K562 (cell line): ENCODE data around the gene PBX2. TPM values are rescaled to one million over a fixed set of nuclear protein-coding genes. Genes with fewer than 3 reads are reported as not detected.

ENCODE experiments used
- CREB3L1 ChIP-seq: fragments of 450-650 bp; IDR thresholded peaks from 2 replicates; pipeline ENCODE4 v1.6.1; 2014; ENCODE audit warnings: low read depth, mild to moderate bottlenecking, moderate library complexity, borderline replicate concordance
- ESRRA ChIP-seq: fragments of 450-650 bp; IDR thresholded peaks from 2 replicates; pipeline ENCODE4 v1.6.1; 2014; ENCODE audit warnings: low read depth, mild to moderate bottlenecking, moderate library complexity, borderline replicate concordance
- GABPA ChIP-seq: fragments of 200-800 bp; sonication (Bioruptor generic); conservative IDR thresholded peaks from 2 replicates; pipeline ENCODE4 v1.6.1; 2016; ENCODE audit warnings: low read depth, missing genetic modification characterization, missing compliant biosample characterization
- GABPB1 ChIP-seq: sonication (generic); formaldehyde crosslinking; IDR thresholded peaks from 2 replicates; pipeline ENCODE4 v1.8.0; 2022; ENCODE audit warnings: mild to moderate bottlenecking, missing genetic modification reagents
- HDGF ChIP-seq: fragments of 450-650 bp; IDR thresholded peaks from 2 replicates; pipeline ENCODE4 v1.6.1; 2016
- HNRNPH1 ChIP-seq: fragments of 200-400 bp; formaldehyde crosslinking; optimal IDR thresholded peaks from 2 replicates; pipeline ENCODE3; 2017; ENCODE audit warnings: low read depth, mild to moderate bottlenecking, low read length, moderate library complexity
- LCOR ChIP-seq: sonication (generic); formaldehyde crosslinking; IDR thresholded peaks from 2 replicates; pipeline ENCODE4 v1.8.0; 2022; ENCODE audit warnings: mild to moderate bottlenecking, missing genetic modification reagents
- MXI1 ChIP-seq: IDR thresholded peaks from 2 replicates; pipeline ENCODE4 v1.6.1; 2011; ENCODE audit warnings: low read depth, mild to moderate bottlenecking, improper control_type of control experiment, low read length
- MYC ChIP-seq, 2 experiments: fragments of 250-450 bp in 1 of 2; sonication (Bioruptor Pico) in 1 of 2; IDR thresholded peaks; 2 replicates each; pipeline versions ENCODE4 v1.5.1 to v1.6.1; 2012 to 2021; ENCODE audit warnings: low read depth in 2 of 2, borderline replicate concordance in 1 of 2, improper control_type of control experiment in 1 of 2, low read length in 1 of 2, mild to moderate bottlenecking in 1 of 2, moderate library complexity in 1 of 2
- NFYB ChIP-seq: IDR thresholded peaks from 2 replicates; pipeline ENCODE4 v1.6.1; 2011; ENCODE audit warnings: mild to moderate bottlenecking, moderate library complexity; ENCODE audit not compliant: insufficient read length; ENCODE audit errors: extremely low read depth
- NR2C1 ChIP-seq, 2 experiments: fragments of 450-650 bp; IDR thresholded peaks; 2 replicates each; pipeline ENCODE4 v1.6.1; 2017; ENCODE audit warnings: mild to moderate bottlenecking in 2 of 2, antibody characterized with exemption in 1 of 2, inconsistent platforms in 1 of 2, missing compliant biosample characterization in 1 of 2, missing genetic modification characterization in 1 of 2
- OTX1 ChIP-seq: fragments of 450-650 bp; formaldehyde crosslinking; IDR thresholded peaks from 2 replicates; pipeline ENCODE4 v1.4.0; 2022; ENCODE audit warnings: mild to moderate bottlenecking
- PCBP1 ChIP-seq: fragments of 200-400 bp; formaldehyde crosslinking; IDR thresholded peaks from 2 replicates; pipeline ENCODE4 v1.6.1; 2018; ENCODE audit warnings: mild to moderate bottlenecking, low read depth, low read length; ENCODE audit not compliant: poor library complexity, severe bottlenecking
- POLR2B ChIP-seq: fragments of 450-650 bp; IDR thresholded peaks from 2 replicates; pipeline ENCODE4 v1.6.1; 2018; ENCODE audit warnings: low read depth; ENCODE audit not compliant: partially characterized antibody
- PTTG1 ChIP-seq: fragments of 450-650 bp; IDR thresholded peaks from 2 replicates; pipeline ENCODE4 v1.6.1; 2016; ENCODE audit warnings: low read depth, mild to moderate bottlenecking, missing genetic modification characterization, missing compliant biosample characterization
- RBM17 ChIP-seq: fragments of 200-400 bp; formaldehyde crosslinking; IDR thresholded peaks from 2 replicates; pipeline ENCODE4 v1.6.1; 2017; ENCODE audit warnings: low read depth, mild to moderate bottlenecking, low read length, borderline replicate concordance
- TCF3 ChIP-seq: sonication (generic); formaldehyde crosslinking; IDR thresholded peaks from 2 replicates; pipeline ENCODE4 v1.4.0; 2020; ENCODE audit warnings: mild to moderate bottlenecking, missing genetic modification reagents
- TFAM ChIP-seq: fragments of 250-450 bp; sonication (Bioruptor Pico); conservative IDR thresholded peaks from 2 replicates; pipeline ENCODE4 v1.5.0; 2021; ENCODE audit warnings: mild to moderate bottlenecking, moderate library complexity
- THAP12 ChIP-seq: fragments of 250-450 bp; sonication (Bioruptor Pico); IDR thresholded peaks from 2 replicates; pipeline ENCODE4 v1.9.0; 2021; ENCODE audit warnings: mild to moderate bottlenecking, inconsistent platforms
- ZNF253 ChIP-seq: fragments of 250-450 bp; sonication (Bioruptor Pico); conservative IDR thresholded peaks from 2 replicates; pipeline ENCODE4 v1.6.1; 2021; ENCODE audit warnings: mild to moderate bottlenecking
- ZNF263 ChIP-seq: sonication (generic); formaldehyde crosslinking; IDR thresholded peaks from 2 replicates; pipeline ENCODE4 v1.8.0; 2022; ENCODE audit warnings: mild to moderate bottlenecking, missing genetic modification reagents, borderline replicate concordance
- ZNF311 ChIP-seq: fragments of 250-450 bp; sonication (Bioruptor Pico); IDR thresholded peaks from 2 replicates; pipeline ENCODE4 v1.4.0; 2020; ENCODE audit warnings: mild to moderate bottlenecking, moderate library complexity
- ZNF584 ChIP-seq: fragments of 200-800 bp; sonication (Bioruptor generic); IDR thresholded peaks from 2 replicates; pipeline ENCODE4 v1.6.1; 2016; ENCODE audit warnings: low read depth, mild to moderate bottlenecking, missing genetic modification characterization, missing compliant biosample characterization
- ZNF717 ChIP-seq: fragments of 250-450 bp; sonication (Bioruptor Pico); IDR thresholded peaks from 2 replicates; pipeline ENCODE4 v1.5.0; 2021
- polyA plus RNA-seq, 8 experiments: library from polyadenylated mRNA; depleted of rRNA in 4 of 8; stranded (reverse) in 5 of 8; unstranded in 3 of 8; fragments of >200 nt; fragmentation: Nextera tagmentation in 2 of 8; fragmentation: Illumina TruSeq in 1 of 8; extraction: Ambion mirVana in 2 of 8; extraction: Trizol in 1 of 8; gene quantifications; 2 replicates each; pipeline versions ENCODE4 v1.2.1 to v1.2.3, GENCODE V29; 2011 to 2014; ENCODE audit warnings: inconsistent platforms in 1 of 8, missing spikeins in 1 of 8
- total RNA-seq, 7 experiments: library from RNA; depleted of rRNA in 6 of 7; stranded (reverse); fragments of >200 nt in 6 of 7; fragmentation: Illumina TruSeq in 2 of 7; extraction: Trizol in 2 of 7; gene quantifications; 2 replicates each; pipeline versions ENCODE4 v1.2.1 to v1.2.3, GENCODE V29; 2011 to 2021; ENCODE audit warnings: low replicate concordance in 1 of 7

The PBX2 gene
- total and polyA plus RNA-seq, 9 of the 15 experiments (the other 6 are each of a cell fraction or from before 2014, with no cell fraction given) = 1.9 to 134 (median 62.5) TPM

GRCh38 chr6:32154514-32155161 lies 35.4 kb downstream of the PBX2 start (continued):
- TF ChIP-seq TCF3 (CRISPR knock-in tag) (peak; percentile 44), ZNF311 (CRISPR knock-in tag) (no peak), HDGF (0 out of 2 replicates have a peak, but pooled peaks have one; percentile 42), OTX1 (CRISPR knock-in tag) (no peak), ZNF253 (CRISPR knock-in tag) (no peak), MYC (IDR thresholded peaks at IDR 0.05; ENCODE audit: low read depth, low read length) (peak; percentile 87), MYC (CRISPR knock-in tag; IDR thresholded peaks at IDR 0.05; ENCODE audit: borderline replicate concordance, low read depth) (no peak), MXI1 (peak; percentile 34; the same call in 1 of the 2 replicates), NFYB (no peak), HNRNPH1 (no peak), PTTG1 (tag) (no peak), PCBP1 (peak; percentile 53), ZNF717 (CRISPR knock-in tag) (no peak), ZNF263 (CRISPR knock-in tag) (peak; percentile 66), TFAM (no peak), POLR2B (no peak), ZNF584 (no peak), THAP12 (CRISPR knock-in tag) (peak; percentile 85; the same call in 1 of the 2 replicates), CREB3L1 (no peak; the same call in 1 of the 2 replicates), NR2C1 (IDR thresholded peaks at IDR 0.05) (no peak), NR2C1 (tag; IDR thresholded peaks at IDR 0.05) (no peak), ESRRA (peak; percentile 29), LCOR (CRISPR knock-in tag) (no peak; the same call in 1 of the 2 replicates), RBM17 (no peak), GABPA (tag) (no peak), GABPB1 (no peak; the same call in 1 of the 2 replicates)
